Effector CD8-positive, alpha-beta T cell (primary cell): ENCODE measurements around the gene PPFIBP2.

Experiments used
- DNase-seq: peaks from one replicate; lab custom pipeline; 2025; lab: John Stamatoyannopoulos, UW

Gene PPFIBP2

DNA sequence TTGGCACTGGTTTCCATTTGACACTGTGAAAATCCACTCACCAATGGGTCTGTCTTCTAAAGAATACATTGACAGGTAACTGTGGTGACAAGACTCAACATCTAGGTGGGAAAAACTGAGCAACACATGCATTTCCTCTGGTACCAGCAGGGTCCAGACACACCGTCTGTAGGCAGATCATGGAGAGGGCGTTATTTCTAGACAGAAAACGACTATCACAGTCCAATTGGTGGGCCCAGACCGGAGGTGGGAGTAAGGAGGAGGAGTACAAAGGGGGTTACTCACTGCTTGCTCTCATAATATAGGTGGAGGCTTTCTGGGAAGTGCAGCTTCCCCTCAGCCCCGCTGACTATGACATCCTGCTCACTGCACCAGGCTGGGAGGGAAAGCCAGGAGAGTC lies 182.6 kb downstream of the PPFIBP2 start:
- no peak for DNase-seq
